H1 (cell line): ENCODE measurements around the gene KCNMA1. TPM values are rescaled to one million over a fixed set of nuclear protein-coding genes. Genes with fewer than 3 reads are reported as not detected.

Source experiments
- CTCF ChIA-PET: fragments of 300-600 bp; sonication (Branson Sonifier 250); formaldehyde crosslinking; loops from one replicate; lab custom pipeline; 2021; ENCODE audit not compliant: partially characterized antibody; lab: Charles Lee
- POLR2A ChIA-PET: fragments of 300-600 bp; sonication (Branson Sonifier 250); formaldehyde crosslinking; loops from one replicate; lab custom pipeline; 2021; ENCODE audit warnings: inconsistent platforms; ENCODE audit not compliant: partially characterized antibody; lab: Charles Lee
- DNase-seq, 2 experiments: peaks; one replicate each; pipeline versions ENCODE4 v3.0.0 to v3.0.0-alpha.2; 2010 to 2022; ENCODE audit warnings: low spot score in 2 of 2, low read depth in 1 of 2, mixed read lengths in 1 of 2
- FAIRE-seq: peaks from 2 replicates; lab custom pipeline; 2011; peaks lifted over from hg19 to GRCh38; lab: Jason Lieb, UNC
- H2AFZ ChIP-seq: 2 replicates; pipeline ENCODE4 v1.8.1; 2012; ENCODE audit warnings: low read length, inconsistent platforms
- H2AK5ac ChIP-seq: 2 replicates; pipeline ENCODE4 v1.6.1; 2013; ENCODE audit warnings: low read depth, low read length
- H2BK120ac ChIP-seq: replicated peaks from 2 replicates; pipeline ENCODE3; 2013; ENCODE audit warnings: low read depth, low read length, inconsistent platforms
- H2BK12ac ChIP-seq: 2 replicates; pipeline ENCODE4 v1.6.1; 2013; ENCODE audit warnings: low read depth, low read length
- H2BK15ac ChIP-seq: 2 replicates; pipeline ENCODE4 v1.6.1; 2013; ENCODE audit warnings: low read length
- H2BK20ac ChIP-seq: 2 replicates; pipeline ENCODE4 v1.6.1; 2013; ENCODE audit warnings: low read length
- H2BK5ac ChIP-seq: 2 replicates; pipeline ENCODE4 v1.6.1; 2013; ENCODE audit warnings: low read depth, low read length
- H3K14ac ChIP-seq: 2 replicates; pipeline ENCODE4 v1.6.1; 2013; ENCODE audit warnings: inconsistent platforms; ENCODE audit not compliant: insufficient read length
- H3K18ac ChIP-seq: 2 replicates; pipeline ENCODE4 v1.6.1; 2013; ENCODE audit warnings: low read length; ENCODE audit errors: extremely low read depth
- H3K23ac ChIP-seq: 2 replicates; pipeline ENCODE4 v1.6.1; 2013; ENCODE audit warnings: inconsistent platforms; ENCODE audit not compliant: insufficient read length
- H3K23me2 ChIP-seq: 2 replicates; pipeline ENCODE4 v1.6.1; 2013; ENCODE audit warnings: low read depth, low read length
- H3K27ac ChIP-seq: 2 replicates; pipeline ENCODE4 v1.6.1; 2011; ENCODE audit warnings: low read depth, low read length, inconsistent platforms
- H3K27me3 ChIP-seq, 4 experiments: replicated peaks in 1 of 4; 1 replicate in 1 of 4; 2 replicates in 3 of 4; pipeline versions ENCODE4 v1.6.1 to v1.8.1; 2011 to 2013; ENCODE audit warnings: low read length in 3 of 4, mild to moderate bottlenecking in 3 of 4, inconsistent platforms in 2 of 4, mixed read lengths in 2 of 4, moderate library complexity in 1 of 4; ENCODE audit not compliant: control insufficient read depth in 3 of 4, insufficient read depth in 3 of 4; ENCODE audit errors: extremely low read depth in 1 of 4
- H3K36me3 ChIP-seq, 4 experiments: 2 replicates each; pipeline versions ENCODE4 v1.6.1 to v1.8.1; 2011 to 2013; ENCODE audit warnings: mild to moderate bottlenecking in 4 of 4, low read length in 3 of 4, moderate library complexity in 2 of 4, control low read depth in 1 of 4, inconsistent platforms in 1 of 4; ENCODE audit not compliant: insufficient read depth in 4 of 4, control insufficient read depth in 2 of 4
- H3K4ac ChIP-seq: replicated peaks from 2 replicates; pipeline ENCODE3; 2013; ENCODE audit warnings: low read length, low read depth, mixed read lengths, inconsistent platforms; ENCODE audit not compliant: insufficient read length
- H3K4me1 ChIP-seq, 4 experiments: replicated peaks in 1 of 4; 1 replicate in 1 of 4; 2 replicates in 3 of 4; pipeline versions ENCODE4 v1.6.1 to v1.8.1; 2011 to 2013; ENCODE audit warnings: low read length in 3 of 4, inconsistent platforms in 2 of 4, mixed read lengths in 1 of 4; ENCODE audit not compliant: insufficient read depth in 4 of 4, control insufficient read depth in 3 of 4
- H3K4me2 ChIP-seq, 2 experiments: 2 replicates each; pipeline versions ENCODE4 v1.6.1 to v1.8.1; 2011 to 2013; ENCODE audit warnings: low read depth in 2 of 2, low read length in 2 of 2, control low read depth in 1 of 2, inconsistent platforms in 1 of 2, mild to moderate bottlenecking in 1 of 2; ENCODE audit not compliant: insufficient read depth in 1 of 2
- H3K4me3 ChIP-seq, 4 experiments: fragments of 200-600, 300-600 bp in 1 of 4; sonication (generic), shearing (Covaris generic), sonication (Bioruptor Twin) in 1 of 4; 2 replicates each; pipeline versions ENCODE4 v1.5.1 to v1.8.1; 2011 to 2016; ENCODE audit warnings: low read length in 4 of 4, low read depth in 3 of 4, control low read depth in 2 of 4, inconsistent platforms in 2 of 4, mild to moderate bottlenecking in 2 of 4, mixed read lengths in 1 of 4, moderate library complexity in 1 of 4; ENCODE audit not compliant: insufficient read depth in 2 of 4; ENCODE audit errors: extremely low read depth in 1 of 4
- H3K56ac ChIP-seq: replicated peaks from 2 replicates; pipeline ENCODE3; 2013; ENCODE audit warnings: low read depth, mild to moderate bottlenecking, mixed read lengths, low read length, inconsistent platforms; ENCODE audit not compliant: insufficient read length
- H3K79me1 ChIP-seq: 2 replicates; pipeline ENCODE4 v1.6.1; 2013; ENCODE audit warnings: low read depth, low read length, control low read depth
- H3K79me2 ChIP-seq, 2 experiments: 2 replicates each; pipeline versions ENCODE4 v1.6.1 to v1.8.1; 2012 to 2013; ENCODE audit warnings: low read length in 2 of 2, mild to moderate bottlenecking in 2 of 2, inconsistent platforms in 1 of 2; ENCODE audit not compliant: insufficient read depth in 2 of 2, control insufficient read depth in 1 of 2
- H3K9ac ChIP-seq, 4 experiments: replicated peaks in 1 of 4; 1 replicate in 1 of 4; 2 replicates in 3 of 4; pipeline versions ENCODE4 v1.6.1 to v1.8.1; 2011 to 2013; ENCODE audit warnings: low read depth in 3 of 4, low read length in 3 of 4, control low read depth in 2 of 4, mild to moderate bottlenecking in 2 of 4, moderate library complexity in 2 of 4, inconsistent platforms in 1 of 4; ENCODE audit errors: extremely low read depth in 1 of 4
- H3K9me3 ChIP-seq, 2 experiments: 2 replicates each; pipeline versions ENCODE4 v1.6.1 to v1.8.1; 2012 to 2013; ENCODE audit warnings: mild to moderate bottlenecking in 2 of 2, moderate library complexity in 2 of 2, control low read depth in 1 of 2, inconsistent platforms in 1 of 2, low read depth in 1 of 2, low read length in 1 of 2, mixed read lengths in 1 of 2; ENCODE audit not compliant: insufficient read depth in 2 of 2
- H4K20me1 ChIP-seq, 2 experiments: replicated peaks in 1 of 2; 2 replicates each; pipeline versions ENCODE3 to v1.8.1; 2011 to 2013; ENCODE audit warnings: inconsistent platforms in 2 of 2, low read length in 2 of 2, mild to moderate bottlenecking in 1 of 2; ENCODE audit not compliant: insufficient read depth in 2 of 2, control insufficient read depth in 1 of 2
- H4K5ac ChIP-seq: 2 replicates; pipeline ENCODE4 v1.6.1; 2013; ENCODE audit warnings: low read length, low read depth, mixed read lengths, inconsistent platforms; ENCODE audit not compliant: insufficient read length
- H4K8ac ChIP-seq: 2 replicates; pipeline ENCODE4 v1.8.0; 2013; ENCODE audit warnings: mild to moderate bottlenecking, moderate library complexity, low read length, inconsistent platforms; ENCODE audit not compliant: insufficient read depth; ENCODE audit errors: extremely low read depth
- H4K91ac ChIP-seq: replicated peaks from 2 replicates; pipeline ENCODE3; 2013; ENCODE audit warnings: low read length, mixed read lengths, inconsistent platforms; ENCODE audit not compliant: insufficient read length
- NRF1 ChIP-seq: IDR thresholded peaks from 2 replicates; pipeline ENCODE4 v1.6.1; 2011; ENCODE audit warnings: mild to moderate bottlenecking, low read depth, low read length, improper control_type of control experiment
- RFX5 ChIP-seq: IDR thresholded peaks from 2 replicates; pipeline ENCODE4 v1.6.1; 2011; ENCODE audit warnings: low read depth, low read length, improper control_type of control experiment, borderline replicate concordance
- TAF1 ChIP-seq: IDR thresholded peaks from 2 replicates; pipeline ENCODE4 v1.6.1; 2011; ENCODE audit warnings: mild to moderate bottlenecking, low read depth, low read length
- WGBS, 2 experiments: shearing (Covaris generic) in 1 of 2; methylation state at CpG; one replicate each; pipeline versions ENCODE4 v1.1.6 to v1.1.7; 2013 to 2015; ENCODE audit warnings: low lambda C conversion rate in 2 of 2, mixed read lengths in 2 of 2, inconsistent platforms in 1 of 2, low coverage in 1 of 2, missing lambda C conversion rate in 1 of 2; ENCODE audit not compliant: insufficient replicate concordance in 2 of 2, insufficient coverage in 1 of 2, insufficient read length in 1 of 2; ENCODE audit errors: extremely low coverage in 1 of 2, missing lambda C conversion rate in 1 of 2; 5-methylcytosine and 5-hydroxymethylcytosine counted together
- polyA plus RNA-seq, 7 experiments: library from polyadenylated mRNA; depleted of rRNA in 3 of 7; stranded (reverse) in 5 of 7; unstranded in 2 of 7; fragments of >200 nt in 5 of 7; fragments of 200-250 nt in 2 of 7; gene quantifications; 1 replicate in 5 of 7; 2 replicates in 1 of 7; 4 replicates in 1 of 7; pipeline versions ENCODE4 v1.2.1 to v1.2.3, GENCODE V29; 2011 to 2013; ENCODE audit warnings: missing spikeins in 2 of 7, mixed read lengths in 2 of 7
- total RNA-seq: library from RNA; stranded (reverse); fragmentation: NEBNext Ultra II Directional; extraction: Animal tissue kit (Norgen Biotek cat#: 25700); gene quantifications from 2 replicates; pipeline ENCODE4 v1.2.1, GENCODE V29; 2021

KCNMA1 gene
- total and polyA plus RNA-seq, 2 of the 8 experiments (the other 6 are each of a cell fraction or from before 2014, with no cell fraction given), result 10.2 to 11.1 TPM

DNA sequence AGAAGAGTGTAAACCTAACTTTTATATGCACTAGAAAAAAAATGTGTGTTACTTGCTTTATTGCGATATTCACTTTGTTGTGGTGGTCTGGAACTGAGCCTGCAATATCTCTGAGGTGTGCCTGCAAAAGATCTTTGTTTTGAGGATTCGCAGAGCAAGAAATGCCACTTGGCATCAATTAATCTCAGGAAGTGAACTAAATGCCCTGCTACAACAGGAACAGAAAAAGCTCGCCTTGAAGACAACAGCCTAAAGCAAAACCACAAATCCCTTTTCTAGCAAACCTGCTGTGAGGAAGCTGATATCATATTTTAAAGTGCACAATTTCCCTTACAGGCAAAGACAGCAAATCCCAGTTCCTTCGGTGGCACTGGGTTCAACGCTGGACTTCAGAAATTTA, 675.8 kb downstream of the KCNMA1 start:
- H4K5ac ChIP-seq, result no peak overlapping the region
- no peak overlapping the region for H4K8ac ChIP-seq
- no peak overlapping the region for H2BK12ac ChIP-seq
- no peaks in the 10 kb centered on the region for H3K79me1 ChIP-seq
- 87% methylated on average over 5 of the region's 5 CpGs; no CpG with 5 or more reads in 1 of the 2 experiments for WGBS, 2 experiments
- no peak overlapping the region for H2BK15ac ChIP-seq
- no peak overlapping the region for H3K9ac ChIP-seq
- H4K20me1 ChIP-seq, result no peaks in the 10 kb centered on the region
- H3K4ac ChIP-seq, result no peak overlapping the region
- ChIA-PET CTCF (interaction anchor here (2.1 kb wide), 1 partner anchor 9 kb away, joined by 7 read pairs; no protein-coding TSS in a partner anchor), POLR2A (no interaction called here)
- no peaks in the 10 kb centered on the region for H3K23me2 ChIP-seq
- H3K36me3 ChIP-seq, result no peaks in the 10 kb centered on the region; a peak in 1 of 8 replicates
- peaks cover 0 to 4% of the 10 kb centered on the region in 2 experiments; a peak in 1 of 4 replicates for H3K9me3 ChIP-seq
- no peak overlapping the region for H3K18ac ChIP-seq
- no peaks in the 10 kb centered on the region for H3K4me1 ChIP-seq
- H2AK5ac ChIP-seq, result no peak overlapping the region
- no peak overlapping the region for H2AFZ ChIP-seq
- no peak overlapping the region for H2BK120ac ChIP-seq
- FAIRE-seq (no peak), DNase-seq (no peak)
- H3K56ac ChIP-seq, result no peak overlapping the region
- H3K27ac ChIP-seq, result no peak overlapping the region
- TF ChIP-seq RFX5, result no peak
- no peak for TF ChIP-seq TAF1
- TF ChIP-seq NRF1, result no peak
- TF ChIP-seq, all 59 proteins: peak for 0
- no peak overlapping the region for H2BK20ac ChIP-seq
- no peaks in the 10 kb centered on the region for H3K79me2 ChIP-seq
- no peak overlapping the region for H3K4me3 ChIP-seq
- H4K91ac ChIP-seq, result no peak overlapping the region
- no peak overlapping the region for H2BK5ac ChIP-seq
- H3K27me3 ChIP-seq, result no peaks in the 10 kb centered on the region
- no peak overlapping the region for H3K23ac ChIP-seq
- no peak overlapping the region for H3K14ac ChIP-seq
- no peak overlapping the region for H3K4me2 ChIP-seq
